HG02798 (cell line): ENCODE data around the gene CDC42EP3.
A peak's percentile ranks its signal among the peaks of the same experiment; 100 is the strongest.

Source experiments
- ATAC-seq: cut with Tn5 transposase; IDR thresholded peaks from one replicate; pipeline ENCODE4 v1.9.1; 2021; ENCODE audit warnings: mild to moderate bottlenecking; ENCODE audit not compliant: unreplicated experiment, poor library complexity

CDC42EP3 gene

GRCh38 chr2:37658682-37659081 lies 12.8 kb downstream of the CDC42EP3 start:
- no peak for ATAC-seq

GRCh38 chr2:37657471-37657870 lies 14.0 kb downstream of the CDC42EP3 start:
- ATAC-seq: no peak

GRCh38 chr2:37656512-37657423 lies 14.7 kb downstream of the CDC42EP3 start:
- no peak for ATAC-seq

GRCh38 chr2:37654932-37655841 lies 16.3 kb downstream of the CDC42EP3 start:
- ATAC-seq: peak; percentile 83

- no peak for ATAC-seq
Observed at GRCh38 chr2:37654419-37654818, 17.0 kb downstream of the CDC42EP3 start.

- ATAC-seq: peak; percentile 41
Observed at GRCh38 chr2:37653805-37654378, 17.6 kb downstream of the CDC42EP3 start.

- ATAC-seq: no peak
Observed at GRCh38 chr2:37653093-37653492, 18.3 kb downstream of the CDC42EP3 start.

GRCh38 chr2:37652199-37652640 lies 19.2 kb downstream of the CDC42EP3 start:
- no peak for ATAC-seq

- no peak for ATAC-seq
Observed at GRCh38 chr2:37650548-37651093, 20.8 kb downstream of the CDC42EP3 start.

- ATAC-seq: no peak
Observed at GRCh38 chr2:37649518-37649917, 21.9 kb downstream of the CDC42EP3 start.

GRCh38 chr2:37648331-37649011 lies 23.0 kb downstream of the CDC42EP3 start:
- no peak for ATAC-seq

- no peak for ATAC-seq
Observed at GRCh38 chr2:37647971-37648330, 23.5 kb downstream of the CDC42EP3 start.

GRCh38 chr2:37645836-37646235 lies 25.6 kb downstream of the CDC42EP3 start:
- ATAC-seq: no peak

- no peak for ATAC-seq
Observed at GRCh38 chr2:37645362-37645761, 26.1 kb downstream of the CDC42EP3 start.

GRCh38 chr2:37644191-37644590 lies 27.3 kb downstream of the CDC42EP3 start:
- ATAC-seq: no peak

GRCh38 chr2:37643730-37644078 lies 27.7 kb downstream of the CDC42EP3 start:
- no peak for ATAC-seq

GRCh38 chr2:37642907-37643729 lies 28.3 kb downstream of the CDC42EP3 start:
- ATAC-seq: no peak

- no peak for ATAC-seq
Observed at GRCh38 chr2:37641582-37642171, 29.8 kb downstream of the CDC42EP3 start.

GRCh38 chr2:37639631-37640030 lies 31.8 kb downstream of the CDC42EP3 start:
- ATAC-seq: no peak
